Measurements from ENCODE around the gene AGO4.
"Not testable (repeated sequence)": the region's sequence is repeated elsewhere in the genome, so short reads cannot be mapped to it uniquely, and the experiment has no call there.

The AGO4 gene

DNA sequence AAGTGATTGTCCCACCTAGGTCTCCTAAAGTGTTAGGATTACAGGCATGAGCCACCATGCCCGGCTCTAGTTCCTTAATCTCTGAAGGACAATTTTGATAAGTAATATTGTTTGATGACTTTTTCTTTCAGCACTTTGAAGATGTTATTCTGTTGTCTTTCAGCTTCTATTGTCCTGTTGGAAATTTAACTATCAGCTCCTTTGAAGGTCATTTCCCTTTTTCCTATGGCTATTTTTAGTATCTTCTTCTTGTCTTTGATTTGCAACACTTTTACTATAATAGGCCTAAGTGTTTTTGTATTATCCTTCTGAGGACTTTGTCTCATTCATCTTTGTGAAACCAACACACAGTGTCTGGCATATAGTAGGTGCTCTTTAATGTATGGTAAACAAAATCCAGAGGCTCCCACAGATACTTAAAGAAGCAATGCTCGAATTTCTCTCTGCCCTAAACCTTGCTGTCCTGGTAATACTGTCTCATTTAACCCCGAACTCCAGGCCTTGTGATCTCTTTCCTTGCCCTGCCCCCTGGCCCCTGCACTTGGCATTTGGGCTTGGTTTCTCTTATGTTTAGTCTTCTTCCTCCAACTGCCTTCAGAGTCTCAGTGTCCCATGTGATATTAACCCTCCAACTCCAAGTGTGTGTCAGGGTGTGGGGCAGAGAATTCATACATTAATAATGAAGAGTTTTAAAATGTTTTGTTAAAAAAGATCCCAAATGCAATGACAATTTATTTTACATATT is 56.2 kb downstream of the AGO4 start:
- no peak for DNase-seq (ENCODE audit: low spot score)

DNA sequence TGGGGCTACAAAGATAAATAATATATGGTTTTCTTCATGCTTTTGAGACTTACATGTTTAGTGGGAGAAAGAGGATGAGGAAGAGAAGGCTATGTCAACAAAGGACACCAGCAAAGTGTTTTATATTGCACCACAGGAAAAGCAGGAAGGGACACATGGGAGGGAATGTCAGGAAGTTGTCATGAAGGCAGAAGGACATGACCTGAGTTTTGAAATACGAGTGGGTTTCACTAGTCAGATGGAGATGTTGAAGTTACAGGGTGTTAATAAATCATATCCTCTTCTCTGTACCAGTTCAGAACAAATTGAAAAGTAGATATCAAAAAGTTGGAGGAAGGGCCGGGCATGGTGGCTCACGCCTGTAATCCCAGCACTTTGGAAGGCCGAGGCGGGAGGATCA is 57.0 kb downstream of the AGO4 start:
- no peak for DNase-seq (ENCODE audit: low spot score)

DNA sequence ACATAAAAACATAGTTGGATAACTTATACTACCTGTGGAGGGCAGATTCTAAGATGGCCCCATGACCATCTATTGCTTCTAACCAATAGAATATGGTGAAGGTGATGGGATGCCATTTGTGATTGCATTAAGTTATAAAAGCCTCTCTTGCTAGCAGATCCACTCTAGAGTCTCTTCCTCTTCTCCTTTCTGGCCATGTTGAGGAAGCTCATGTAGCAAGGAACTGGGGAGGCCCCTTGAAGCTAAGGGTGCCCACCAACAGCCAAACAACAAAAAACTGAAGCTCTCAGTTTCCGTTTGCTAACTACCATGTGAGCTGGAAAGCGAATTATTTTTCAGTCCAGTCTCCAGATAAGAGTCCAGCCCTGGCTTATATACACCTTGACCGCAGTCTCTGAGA is 59.2 kb downstream of the AGO4 start:
- no peak for DNase-seq (ENCODE audit: low spot score)

DNA sequence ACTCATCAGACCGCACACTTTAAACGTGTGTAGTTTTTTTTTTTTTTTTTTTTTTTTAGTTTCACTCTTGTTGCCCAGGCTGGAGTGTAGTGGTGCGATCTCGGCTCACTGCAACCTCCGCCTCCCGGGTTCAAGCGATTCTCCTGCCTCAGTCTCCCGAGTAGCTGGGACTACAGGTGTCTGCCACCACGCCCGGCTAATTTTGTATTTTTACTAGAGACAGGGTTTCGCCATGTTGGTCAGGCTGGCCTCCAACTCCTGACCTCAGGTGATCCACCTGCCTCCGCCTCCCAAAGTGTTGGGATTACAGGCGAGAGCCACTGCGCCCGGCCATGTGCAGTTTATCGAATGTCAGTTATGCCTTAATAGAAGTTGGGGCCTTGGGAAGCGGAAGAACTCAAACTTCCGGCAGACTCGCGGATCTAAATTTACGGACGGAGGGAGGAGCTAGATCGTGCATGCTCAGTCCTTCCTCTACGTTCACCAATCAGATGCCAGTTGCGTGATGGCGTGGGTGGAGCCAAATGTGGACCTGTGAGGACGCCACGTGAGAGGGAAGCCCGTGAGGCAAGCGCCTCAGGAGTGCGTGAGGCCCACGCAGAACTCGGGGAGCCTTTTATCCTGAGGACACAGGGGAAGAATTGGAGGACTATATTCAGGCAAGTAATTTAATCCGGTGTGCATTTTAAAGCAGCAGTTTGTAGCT is 61.6 kb downstream of the AGO4 start:
- DNase-seq (ENCODE audit: low spot score): not testable (repeated sequence)

DNA sequence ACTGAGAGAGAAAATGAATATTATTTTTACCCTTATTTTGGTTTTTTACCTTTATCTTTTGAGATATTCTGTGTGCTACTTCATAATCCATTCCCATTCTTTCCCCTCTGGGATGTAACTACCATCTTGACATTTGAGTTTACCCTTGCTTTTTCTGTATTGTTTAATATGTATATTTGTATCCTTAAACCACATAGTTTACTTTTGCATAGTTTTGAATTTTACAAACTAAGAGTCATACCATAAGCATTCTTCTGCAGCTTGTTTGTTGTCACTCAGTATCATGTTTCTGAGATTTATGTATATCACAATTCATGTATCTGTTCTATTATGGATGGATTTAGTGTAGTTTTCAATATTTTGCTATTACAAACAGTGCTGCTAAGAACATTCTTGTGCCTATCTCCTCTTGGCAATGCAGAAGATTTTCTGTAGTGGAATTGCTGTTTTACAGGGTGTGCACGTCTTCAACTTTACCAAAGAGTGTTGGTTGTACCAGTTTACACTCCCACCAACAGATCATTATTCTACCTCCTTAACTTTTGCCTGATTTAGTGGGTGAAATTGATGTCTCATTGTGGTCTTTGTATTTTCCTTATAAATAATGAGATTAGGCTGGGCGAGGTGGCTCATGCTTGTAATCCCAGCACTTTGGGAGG is 63.0 kb downstream of the AGO4 start:
- no peak for DNase-seq (ENCODE audit: low spot score)

DNA sequence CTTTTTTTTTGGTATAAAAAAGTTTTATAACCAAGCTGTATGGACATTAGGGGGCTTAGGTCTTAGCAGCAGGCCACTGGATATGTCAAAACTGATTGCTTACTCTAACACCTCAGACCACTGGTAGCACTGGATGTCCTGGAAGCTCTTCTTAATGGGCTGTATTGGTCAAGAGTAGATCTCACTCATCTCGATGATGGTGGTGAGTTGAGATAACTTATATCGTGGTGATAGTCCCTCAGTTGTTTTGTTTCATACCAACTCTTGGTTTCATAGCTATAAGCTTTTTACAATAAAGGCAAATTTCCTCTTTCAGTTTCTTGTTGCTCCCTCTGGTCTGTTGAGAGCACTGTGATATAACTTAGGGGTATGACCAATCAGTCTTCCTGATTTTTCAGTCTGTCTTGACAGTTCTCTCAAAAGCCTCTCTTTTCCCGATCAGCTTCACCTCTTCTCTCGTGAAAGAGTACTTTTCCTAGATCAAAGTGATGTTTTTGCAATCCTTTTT is 65.5 kb downstream of the AGO4 start:
- no peak for DNase-seq (ENCODE audit: low spot score)

DNA sequence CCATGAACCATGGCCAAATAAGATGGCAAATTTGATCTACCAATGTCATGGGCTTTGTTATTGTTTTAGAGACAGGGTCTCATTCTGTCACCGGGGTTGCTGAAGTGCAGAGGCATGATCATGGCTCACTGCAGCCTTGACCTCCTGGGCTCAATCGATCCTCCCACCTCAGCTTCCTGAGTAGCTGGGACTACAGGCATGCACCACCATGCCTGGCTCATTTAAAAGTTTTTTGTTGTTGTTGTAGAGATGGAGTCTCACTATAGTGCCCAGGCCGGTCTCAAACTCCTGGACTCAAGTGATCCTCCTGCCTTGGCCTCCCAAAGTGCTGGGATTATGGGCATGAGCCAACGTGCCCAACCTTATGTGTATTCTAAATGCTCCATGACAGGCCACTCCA is 66.3 kb downstream of the AGO4 start:
- not testable (repeated sequence) for DNase-seq (ENCODE audit: low spot score)

DNA sequence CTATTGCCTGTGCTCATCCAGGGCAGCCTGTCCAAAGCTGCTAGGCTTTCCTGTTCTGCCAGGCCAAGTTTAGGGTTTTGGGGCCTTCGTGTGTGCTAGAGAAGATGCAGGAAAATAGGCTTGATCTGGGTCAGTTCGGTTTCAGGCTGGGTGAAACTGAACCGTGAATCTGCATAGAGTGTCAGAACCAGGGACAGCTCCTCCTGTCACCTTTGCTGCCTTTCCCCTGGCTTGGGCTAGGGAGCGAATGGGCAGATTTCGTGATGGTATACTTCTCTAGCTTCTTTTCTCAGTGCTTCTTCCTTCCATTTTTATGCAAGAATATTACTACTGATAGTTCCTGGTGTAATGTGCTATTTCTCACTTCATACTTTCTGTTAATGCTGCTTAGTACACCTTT is 69.2 kb downstream of the AGO4 start:
- DNase-seq (ENCODE audit: low spot score): no peak

DNA sequence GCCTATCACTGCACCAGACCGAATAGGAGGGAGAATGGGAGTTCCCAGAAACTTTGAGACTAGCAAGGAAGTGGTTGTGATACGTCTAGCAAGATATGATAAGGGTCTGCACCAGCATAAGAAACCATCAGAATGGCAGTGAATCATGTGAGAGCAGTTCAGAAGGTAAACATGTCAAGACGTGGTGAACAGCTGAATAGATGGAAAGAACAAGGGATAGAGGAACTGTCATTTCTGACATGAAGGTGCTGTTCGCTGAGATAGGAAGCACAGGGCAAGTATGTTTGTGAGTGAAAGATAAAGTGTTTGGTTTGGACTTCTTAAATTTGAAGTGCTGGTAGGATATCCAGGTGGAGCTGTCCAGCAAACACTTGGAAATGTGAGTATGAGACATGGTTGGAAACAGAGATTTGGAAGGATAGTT is 74.0 kb downstream of the AGO4 start:
- DNase-seq (ENCODE audit: low spot score): no peak

DNA sequence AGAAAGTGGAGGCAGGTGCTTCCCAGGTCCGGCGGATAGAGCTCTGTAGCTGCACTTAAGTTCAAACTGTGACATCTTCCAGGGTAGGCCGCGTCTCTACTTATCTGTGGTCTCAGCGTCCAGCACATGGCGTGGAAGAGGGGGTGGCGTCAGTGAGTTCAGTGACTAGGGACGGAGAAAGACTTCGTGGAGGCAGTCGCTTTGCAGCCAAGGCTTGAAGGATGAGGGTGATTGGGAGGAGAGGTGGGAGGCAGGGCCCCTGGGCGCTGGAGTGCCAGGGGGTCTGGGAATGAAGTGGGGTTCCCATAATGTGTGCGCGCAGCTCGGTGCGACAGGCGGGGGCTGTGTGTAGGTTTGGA is 74.7 kb downstream of the AGO4 start:
- no peak for DNase-seq (ENCODE audit: low spot score)

DNA sequence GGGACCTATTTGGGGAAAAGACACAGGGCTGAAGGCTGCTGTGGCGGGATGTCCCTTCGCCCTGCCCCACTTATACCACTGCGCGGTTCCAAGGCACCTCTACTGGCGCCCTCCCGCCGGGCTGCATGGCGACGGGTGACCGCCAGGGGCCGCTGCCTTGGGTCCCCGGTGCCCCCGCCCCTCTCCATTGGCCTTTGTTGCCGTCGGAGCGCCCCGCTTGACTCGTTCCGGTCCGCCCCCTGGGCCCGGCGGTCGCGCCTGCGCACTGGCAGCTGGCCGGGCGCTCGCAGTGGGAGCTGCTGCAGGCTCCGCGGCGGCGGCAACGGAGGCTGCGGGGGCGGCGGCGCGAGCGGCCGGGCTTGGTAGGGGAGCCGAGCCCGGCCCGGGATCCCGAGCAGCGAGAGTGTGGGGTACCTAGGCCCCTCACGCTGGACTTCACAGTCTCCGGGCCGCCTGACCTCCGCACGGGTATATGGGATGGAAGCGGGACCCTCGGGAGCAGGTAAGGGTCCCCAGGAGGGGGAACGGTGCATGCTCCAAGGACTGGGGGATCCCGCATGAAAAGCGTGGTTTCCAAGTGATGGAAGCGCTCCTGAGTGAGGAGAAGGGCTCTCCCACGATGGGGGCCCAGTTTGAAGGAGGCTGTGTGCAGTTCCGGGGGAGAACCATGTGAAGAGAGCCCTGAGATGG is 75.3 kb downstream of the AGO4 start, which contains the start of gene AGO1:
Gene AGO1 (plus strand): TSS at position 265 of the 690 bp plus-strand sequence. CDS start 213 bp downstream, at position 478.
- DNase-seq (ENCODE audit: low spot score): peak; percentile 88

DNA sequence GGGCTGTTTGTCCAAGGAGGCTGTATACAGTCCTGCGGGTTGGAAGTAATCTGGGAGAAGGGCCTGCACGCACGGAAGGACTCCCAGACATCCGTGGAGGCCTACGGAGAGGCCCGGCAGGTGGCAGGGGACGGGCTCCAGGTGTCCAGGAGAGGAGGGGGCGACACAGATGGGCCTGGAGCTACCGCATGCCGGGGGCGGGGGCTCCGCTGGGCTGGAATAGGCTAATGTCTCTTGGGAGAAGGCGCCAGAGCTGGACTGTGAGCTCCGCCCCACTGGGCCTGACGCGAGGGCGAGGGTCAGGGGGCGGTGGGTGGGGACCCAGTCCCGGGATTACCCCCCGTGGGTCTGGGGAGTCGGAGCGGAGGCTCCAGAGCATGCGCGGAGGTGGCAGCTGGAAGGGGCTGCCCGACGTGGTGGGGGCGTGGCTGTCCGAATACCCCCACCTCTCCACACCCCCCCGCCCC is 75.9 kb downstream of the AGO4 start:
- DNase-seq (ENCODE audit: low spot score): peak; percentile 20

DNA sequence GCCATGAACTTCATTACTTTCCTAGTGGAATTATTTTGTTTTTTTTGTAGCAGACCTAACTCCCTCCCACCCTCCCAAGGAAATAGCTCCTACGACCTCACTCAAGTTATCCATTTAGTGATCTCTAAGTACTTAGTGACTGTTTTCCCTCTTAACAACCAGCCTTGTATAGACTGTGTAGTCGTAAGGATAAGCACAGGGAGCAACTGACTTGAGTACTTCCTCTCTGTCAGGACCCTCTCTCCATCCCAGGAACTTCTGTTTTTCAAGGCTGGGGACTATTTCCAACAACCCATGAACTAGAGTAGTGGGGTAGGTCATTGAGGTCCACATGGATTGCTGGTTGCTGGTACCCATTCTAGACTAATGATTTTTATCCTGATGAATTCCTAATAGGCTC is 77.1 kb downstream of the AGO4 start:
- no peak for DNase-seq (ENCODE audit: low spot score)

DNA sequence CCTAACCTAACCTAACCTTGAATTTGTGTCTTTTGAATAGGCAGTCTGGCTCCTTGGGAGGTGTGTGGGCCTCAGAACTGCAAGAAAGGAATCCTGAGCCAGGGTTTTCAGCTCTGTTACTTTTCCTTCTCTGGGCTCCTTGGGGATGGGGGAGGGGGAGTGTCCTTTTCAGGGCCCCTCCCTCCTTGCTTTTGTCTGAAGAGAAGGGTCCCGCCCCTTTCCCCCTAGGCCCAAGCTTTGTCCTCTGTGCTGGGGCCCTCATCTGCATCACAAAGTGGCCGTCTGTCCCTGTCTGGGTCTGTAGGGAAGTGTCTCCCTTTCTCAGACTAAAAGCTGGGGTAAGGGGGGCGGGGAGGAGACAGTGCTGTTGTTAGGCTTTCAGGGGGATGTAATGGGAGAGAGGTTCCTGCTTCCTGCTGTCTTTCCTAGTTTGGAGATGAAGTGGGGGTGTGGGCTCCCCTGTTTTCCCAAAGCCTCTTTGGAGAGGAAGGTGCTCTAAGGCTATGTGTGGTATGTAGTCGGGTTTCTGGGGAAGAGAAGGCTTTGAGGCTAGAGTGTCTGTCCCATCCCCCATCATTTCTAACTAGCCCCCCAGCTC is 78.2 kb downstream of the AGO4 start:
- DNase-seq (ENCODE audit: low spot score): no peak

DNA sequence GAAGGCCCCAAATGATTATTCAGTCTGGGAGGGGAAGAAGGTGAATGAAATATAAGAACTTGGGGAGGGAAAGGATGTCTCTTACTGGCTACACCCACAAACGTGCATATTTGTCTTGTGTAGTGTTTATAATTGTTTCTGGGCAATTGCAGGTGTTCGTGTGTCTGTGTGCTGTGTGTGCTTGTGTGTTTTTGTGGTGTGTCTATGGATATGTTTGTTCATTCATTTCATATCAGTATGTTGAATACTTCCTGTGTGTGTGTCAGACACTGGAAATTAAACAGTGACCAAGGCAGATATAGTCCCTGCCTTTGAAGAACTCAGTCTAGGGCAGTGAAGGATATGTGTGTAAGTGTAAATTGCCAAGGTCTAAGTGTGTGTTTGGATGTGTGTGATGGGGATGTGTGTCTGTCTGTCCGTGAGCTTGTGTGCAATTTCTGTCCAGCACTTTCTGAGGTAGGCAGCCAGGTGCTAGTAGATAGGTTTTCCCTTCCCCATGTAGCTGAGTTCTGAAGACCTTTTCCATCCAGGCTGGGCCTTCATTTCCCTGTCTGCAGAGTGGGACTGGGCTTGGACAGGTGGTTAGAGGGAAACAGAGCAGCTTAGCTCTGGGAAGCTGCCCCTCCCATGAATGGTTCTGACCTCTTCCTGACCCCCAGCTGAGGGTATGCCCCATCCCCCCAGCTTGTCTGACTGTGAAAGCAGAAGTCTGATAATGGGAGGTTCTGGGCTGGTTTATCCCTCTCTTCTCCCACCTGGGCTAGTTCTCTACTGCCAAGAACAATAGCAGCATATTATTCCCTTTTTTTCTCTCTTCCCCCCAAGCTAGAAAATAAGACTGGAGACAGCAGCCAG is 79.0 kb downstream of the AGO4 start:
- no peak for DNase-seq (ENCODE audit: low spot score)

DNA sequence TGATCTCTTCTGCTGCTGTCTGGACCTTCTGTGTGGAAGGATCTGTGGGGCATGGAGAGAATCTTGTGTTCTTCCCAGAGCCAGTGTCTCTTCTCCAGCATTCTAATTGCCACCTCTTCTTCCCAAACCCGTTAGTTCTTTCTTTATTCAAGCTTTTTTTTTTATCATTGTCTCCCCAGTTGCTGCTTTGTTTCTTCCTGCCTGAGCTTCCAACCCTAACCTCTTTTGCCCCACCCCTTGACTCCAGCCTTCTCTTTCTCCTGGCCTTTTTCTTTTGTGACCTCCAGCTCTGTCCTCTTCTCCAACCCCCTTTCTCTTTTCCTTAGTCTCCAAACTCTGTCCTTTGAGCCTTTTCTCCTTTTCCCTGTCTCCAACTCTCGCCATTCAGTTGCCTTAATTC is 79.7 kb downstream of the AGO4 start:
- no peak for DNase-seq (ENCODE audit: low spot score)

DNA sequence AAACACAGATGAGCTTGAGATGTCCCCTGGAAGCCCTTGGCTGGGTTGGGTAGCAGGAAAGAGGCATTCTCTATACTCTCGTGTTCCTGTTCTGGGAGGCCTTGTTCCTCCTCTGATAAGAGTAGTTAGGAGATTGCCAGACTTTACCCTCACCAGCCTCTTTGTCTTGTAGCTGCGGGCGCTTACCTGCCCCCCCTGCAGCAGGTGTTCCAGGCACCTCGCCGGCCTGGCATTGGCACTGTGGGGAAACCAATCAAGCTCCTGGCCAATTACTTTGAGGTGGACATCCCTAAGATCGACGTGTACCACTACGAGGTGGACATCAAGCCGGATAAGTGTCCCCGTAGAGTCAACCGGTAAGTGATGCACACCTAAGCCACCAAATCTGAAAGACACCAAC is 80.4 kb downstream of the AGO4 start:
- no peak for DNase-seq (ENCODE audit: low spot score)

DNA sequence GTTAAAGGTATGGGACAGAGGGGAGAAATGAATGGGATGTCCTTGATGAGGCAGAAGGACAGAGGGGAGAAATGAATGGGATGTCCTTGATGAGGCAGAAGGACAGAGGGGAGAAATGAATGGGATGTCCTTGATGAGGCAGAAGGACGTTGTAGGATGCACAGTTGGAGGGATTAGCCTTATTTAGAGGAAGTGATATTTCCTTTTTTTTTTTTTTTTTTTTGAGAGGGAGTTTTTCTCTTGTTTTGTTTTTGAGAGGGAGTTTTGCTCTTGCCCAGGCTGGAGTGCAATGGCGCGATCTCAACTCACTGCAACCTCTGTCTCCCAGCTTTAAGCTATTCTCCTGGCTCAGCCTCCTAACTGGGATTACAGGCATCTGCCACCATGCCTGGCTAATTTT is 81.2 kb downstream of the AGO4 start:
- not testable (repeated sequence) for DNase-seq (ENCODE audit: low spot score)

DNA sequence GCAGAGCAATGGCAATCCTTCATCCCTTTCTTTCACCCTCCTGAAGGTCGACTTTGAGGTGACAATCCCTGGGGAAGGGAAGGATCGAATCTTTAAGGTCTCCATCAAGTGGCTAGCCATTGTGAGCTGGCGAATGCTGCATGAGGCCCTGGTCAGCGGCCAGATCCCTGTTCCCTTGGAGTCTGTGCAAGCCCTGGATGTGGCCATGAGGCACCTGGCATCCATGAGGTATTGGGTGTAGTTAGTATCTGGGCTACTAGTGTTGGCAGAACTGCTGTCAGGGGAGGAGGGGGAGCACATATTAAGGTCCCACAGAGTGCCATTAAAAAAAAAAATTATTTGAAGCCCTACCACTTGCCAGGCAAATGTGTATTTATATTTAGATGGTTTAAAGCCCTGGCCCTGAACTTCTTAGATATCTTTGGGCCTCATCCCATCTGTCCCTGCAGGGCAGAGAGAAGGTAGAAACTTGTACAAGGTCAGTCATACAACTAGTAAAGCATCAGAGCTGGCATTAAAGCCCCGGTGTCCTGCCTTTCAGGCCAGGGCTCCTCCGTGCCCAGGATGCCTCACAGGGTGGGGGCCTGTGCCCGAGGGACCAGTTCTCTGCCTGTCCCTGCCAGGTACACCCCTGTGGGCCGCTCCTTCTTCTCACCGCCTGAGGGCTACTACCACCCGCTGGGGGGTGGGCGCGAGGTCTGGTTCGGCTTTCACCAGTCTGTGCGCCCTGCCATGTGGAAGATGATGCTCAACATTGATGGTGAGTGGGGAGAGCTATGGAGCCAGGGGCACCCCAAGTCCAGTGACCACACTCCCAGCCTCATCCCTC is 85.4 kb downstream of the AGO4 start:
- no peak for DNase-seq (ENCODE audit: low spot score)

DNA sequence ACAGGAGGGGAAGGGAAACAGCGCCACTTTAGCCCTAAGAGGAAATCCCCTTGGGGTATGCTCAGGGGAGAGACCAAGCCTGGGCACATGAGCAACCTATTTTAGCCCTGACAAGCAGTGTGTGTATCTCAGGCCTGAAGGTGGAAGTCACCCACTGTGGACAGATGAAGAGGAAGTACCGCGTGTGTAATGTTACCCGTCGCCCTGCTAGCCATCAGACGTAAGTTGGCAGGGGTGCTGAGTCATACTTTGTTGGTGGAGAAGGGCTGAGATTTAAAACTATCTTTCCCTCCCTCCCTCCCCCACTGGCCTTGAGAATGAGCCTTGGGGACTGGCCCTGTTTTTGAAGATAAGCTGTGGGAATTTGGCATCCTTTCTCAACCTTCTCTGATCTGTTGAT is 86.4 kb downstream of the AGO4 start:
- DNase-seq (ENCODE audit: low spot score): no peak

Measured in SW480 (cell line).